SW 1271 (cell line): ENCODE measurements around the gene OR4D9.
A peak's percentile ranks its signal among the peaks of the same experiment; 100 is the strongest.

Experiments
- DNase-seq, 2 experiments: peaks; one replicate each; lab custom pipeline; 2025; lab: John Stamatoyannopoulos, UW

The OR4D9 gene

DNA sequence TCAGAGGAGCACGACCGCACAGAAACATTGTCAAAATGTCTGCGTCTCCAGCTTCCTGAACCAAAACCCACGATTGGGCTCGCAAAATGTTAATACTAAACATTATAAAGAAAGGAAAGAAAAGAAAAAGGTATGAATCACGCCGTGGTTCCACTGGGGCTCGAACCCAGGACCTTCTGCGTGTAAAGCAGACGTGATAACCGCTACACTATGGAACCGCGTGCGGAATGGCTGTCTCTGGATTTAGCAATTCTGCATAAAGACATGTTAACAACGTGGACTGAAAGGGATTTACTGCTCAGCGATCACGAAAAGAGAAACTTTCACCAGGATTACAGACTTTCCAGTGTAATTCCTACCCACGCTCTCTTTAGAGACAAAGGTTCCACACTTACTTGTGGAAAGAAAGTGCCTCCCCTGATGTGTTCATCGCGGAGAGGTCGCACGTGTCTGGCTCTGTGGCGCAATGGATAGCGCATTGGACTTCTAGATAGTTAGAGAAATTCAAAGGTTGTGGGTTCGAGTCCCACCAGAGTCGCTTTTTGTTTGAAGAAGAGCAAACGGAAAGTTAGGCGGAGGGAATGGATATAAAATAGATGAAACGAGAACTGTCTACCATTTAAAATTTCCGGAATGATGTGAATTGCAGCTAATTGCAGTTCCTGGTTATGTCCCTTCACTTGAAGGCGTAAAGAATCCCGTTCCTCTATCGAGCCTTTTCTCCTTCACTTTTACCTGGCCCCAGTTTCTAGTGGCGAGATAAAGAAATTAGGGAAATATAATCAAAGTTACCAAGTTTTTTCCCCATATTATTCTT, 39.7 kb downstream of the OR4D9 start:
- peak; percentile 89 to 90 for DNase-seq

DNA sequence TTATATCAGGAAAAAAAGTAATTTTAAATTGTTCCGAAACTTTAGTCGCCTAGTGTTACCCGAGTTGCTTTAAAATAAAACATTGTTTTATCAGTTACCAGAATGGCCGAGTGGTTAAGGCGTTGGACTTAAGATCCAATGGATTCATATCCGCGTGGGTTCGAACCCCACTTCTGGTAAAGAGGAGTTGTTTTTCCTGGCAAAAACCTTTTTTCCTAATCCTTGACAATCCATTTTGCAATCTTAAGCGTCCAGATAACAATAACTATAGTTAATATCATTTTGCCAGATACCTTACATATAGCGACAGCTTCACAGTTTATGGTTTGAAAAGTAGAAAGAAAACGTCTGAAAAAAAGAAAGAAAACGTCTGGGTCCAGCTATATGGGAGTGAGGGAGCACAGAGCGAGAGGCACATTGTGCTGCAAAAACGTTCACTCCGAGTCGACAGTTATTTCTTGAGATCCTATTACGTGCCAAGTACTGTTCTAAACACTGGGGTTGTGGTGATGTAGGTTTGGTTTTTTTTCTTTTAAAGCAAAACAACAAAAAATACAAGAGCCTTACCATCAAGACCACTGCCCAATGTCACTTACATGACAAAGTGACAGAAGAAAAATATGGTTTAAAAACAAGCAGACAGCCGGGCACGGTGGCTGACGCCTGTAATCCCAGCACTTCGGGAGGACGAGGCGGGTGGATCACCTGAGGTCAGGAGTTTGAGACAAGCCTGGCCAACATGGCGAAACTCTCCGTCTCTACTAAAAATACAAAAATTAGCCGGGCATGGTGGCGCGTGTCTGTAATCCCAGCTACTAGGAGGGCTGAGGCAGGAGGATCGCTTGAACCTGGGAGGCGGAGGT, 40.6 kb downstream of the OR4D9 start:
- DNase-seq = peak; percentile 30 to 81

- no peak for DNase-seq
Observed at GRCh38 chr11:59552844-59553243, 41.5 kb downstream of the OR4D9 start.

DNA sequence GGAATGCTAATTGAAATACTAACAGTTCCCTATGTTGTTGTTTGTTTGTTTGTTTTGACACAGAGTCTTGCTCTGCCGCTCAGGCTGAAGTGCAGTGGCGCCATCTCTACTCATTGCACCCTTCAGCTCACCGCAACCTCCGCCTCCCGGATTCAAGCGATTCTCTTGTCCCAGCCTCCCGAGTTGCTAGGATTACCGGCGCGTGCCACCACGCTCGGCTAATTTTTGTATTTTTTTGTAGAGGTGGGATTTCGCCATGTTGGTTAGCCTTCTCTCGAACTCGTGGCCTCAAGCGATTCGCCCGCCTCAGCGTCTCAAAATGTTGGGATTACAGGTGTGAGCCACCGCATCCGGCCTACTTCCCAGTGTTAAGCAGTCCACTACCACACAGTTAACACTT, 42.0 kb downstream of the OR4D9 start:
- DNase-seq = no peak

DNA sequence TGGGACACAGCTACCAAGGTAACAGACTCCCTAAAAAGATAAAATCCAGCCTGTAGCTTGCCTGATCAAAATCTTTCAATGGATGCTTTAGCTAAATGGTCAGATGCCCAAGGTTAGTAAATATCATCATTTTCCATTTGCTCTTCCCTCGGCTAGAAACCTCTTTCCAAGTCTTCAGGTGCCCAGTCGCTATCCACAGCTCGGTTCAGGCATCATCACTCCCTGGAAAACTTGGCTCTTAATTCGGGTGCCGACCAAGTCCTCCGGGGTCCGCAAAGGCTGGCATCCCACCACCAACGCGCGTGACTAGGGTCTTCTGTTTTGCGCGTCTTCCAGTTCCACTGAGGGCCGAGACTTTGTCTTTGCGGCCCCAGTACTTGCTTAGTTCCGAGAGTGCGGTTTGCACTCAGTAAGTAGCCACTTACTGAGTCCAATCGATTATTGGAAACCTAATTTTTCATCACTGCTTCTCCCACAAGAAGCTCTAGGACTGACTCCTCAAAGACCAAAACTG, 44.3 kb downstream of the OR4D9 start:
- no peak for DNase-seq

- peak; percentile 77 to 84 for DNase-seq
Observed at GRCh38 chr11:59556115-59556916, 45.0 kb downstream of the OR4D9 start.

DNA sequence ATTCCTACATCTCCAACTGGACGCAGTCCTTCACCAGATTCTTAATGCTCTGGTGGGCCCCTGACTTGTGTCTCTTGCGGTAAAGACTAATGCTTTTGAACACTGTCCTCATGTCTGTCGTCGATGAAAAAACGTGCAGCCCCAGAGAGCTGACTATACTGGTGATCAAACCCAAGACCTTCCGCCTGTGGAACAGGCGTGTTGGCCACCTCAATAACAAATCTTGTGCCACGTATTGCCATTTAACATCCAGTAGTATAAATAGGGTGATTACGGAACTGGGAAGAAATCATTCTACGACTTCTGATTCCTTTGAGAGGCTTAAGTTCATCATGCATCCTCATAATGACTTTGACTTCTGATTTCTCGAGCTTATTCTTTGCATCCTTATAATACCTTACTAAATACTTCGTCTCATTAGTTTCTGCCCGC, 45.6 kb downstream of the OR4D9 start:
- DNase-seq = no peak

DNA sequence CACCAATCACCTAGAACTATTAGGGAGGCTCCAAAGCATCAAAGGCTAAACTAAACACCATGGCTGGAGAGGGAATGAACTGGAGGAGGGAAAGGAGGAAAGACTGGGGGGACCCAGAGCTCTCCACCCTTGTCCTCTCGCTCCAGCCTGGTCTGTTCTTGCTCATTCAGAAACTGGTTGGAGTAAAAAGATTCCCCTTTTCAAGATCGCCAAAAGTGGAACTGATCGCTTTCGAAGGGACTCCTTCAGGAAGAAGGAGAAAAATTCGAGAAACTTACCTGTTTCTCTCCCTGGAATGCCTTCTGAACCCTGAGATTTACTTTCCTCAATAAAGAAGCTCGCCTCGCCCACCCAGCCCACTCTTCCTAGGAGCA, 46.9 kb downstream of the OR4D9 start:
- no peak for DNase-seq

DNA sequence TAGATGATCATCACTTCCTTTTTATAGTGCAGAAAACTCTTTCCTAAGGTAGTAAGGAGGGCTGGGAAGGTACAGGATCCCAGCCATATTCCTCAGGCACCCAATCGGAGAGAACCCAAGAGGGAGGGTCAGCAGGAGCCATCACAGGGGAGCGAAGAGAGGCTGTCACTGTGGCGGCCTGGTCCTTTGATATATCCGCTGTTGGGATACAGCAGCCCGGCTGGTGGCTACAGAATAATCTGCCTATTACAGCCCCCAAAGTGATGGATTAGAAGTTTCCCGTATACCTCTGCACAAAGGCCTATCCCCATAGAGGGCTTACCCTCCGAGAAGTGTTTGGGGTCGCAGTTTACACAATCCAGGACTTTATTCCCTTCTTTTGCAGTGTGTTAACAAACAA, 48.5 kb downstream of the OR4D9 start:
- no peak for DNase-seq

- peak; percentile 47 to 70 for DNase-seq
Observed at GRCh38 chr11:59560290-59560701, 49.0 kb downstream of the OR4D9 start.

DNA sequence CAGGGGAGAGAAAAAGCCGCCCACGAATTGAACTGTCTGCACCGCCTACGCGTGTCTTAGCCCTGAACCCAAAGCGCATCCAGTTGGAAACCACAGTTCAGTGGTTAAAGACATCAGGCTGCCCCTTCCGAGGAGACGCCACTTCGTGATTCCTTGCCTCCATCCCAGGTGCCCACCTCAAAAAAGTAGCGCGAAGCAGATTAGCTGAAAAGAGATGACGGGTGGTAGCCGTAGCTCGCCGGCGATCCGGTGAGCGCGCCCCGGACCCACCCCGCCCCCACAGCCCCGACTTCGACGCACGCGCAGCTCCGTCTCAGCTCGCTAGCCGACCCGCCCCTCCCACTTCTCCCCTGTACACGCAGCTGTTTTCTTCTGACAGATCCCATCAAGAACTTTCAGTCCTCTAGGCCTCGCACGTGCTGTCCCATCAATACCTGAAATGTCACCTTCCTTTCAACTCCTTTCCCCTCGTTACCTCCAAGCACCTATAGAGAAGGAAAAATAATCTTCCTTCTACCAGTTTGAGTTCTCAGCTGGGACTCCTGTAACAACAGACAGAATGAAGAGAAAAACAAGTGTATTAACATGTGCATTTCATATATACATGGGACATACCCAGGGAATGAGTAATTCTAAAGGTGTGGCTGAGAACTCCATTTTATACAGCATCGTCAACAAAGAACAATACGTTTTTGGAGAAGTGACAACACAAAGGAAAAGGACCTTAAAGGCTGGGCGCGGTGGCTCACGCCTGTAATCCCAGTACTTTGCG, 49.5 kb downstream of the OR4D9 start:
- DNase-seq = peak; percentile 51 to 78

- DNase-seq = no peak
Observed at GRCh38 chr11:59562292-59562691, 51.0 kb downstream of the OR4D9 start.
